Measurements from ENCODE around the gene KYNU. TPM values are rescaled to one million over a fixed set of nuclear protein-coding genes. Genes with fewer than 3 reads are reported as not detected.

Gene KYNU
- total RNA-seq, 4 donors from 2014 or later: 2.3 to 39.4 (median 19.2) TPM

DNA sequence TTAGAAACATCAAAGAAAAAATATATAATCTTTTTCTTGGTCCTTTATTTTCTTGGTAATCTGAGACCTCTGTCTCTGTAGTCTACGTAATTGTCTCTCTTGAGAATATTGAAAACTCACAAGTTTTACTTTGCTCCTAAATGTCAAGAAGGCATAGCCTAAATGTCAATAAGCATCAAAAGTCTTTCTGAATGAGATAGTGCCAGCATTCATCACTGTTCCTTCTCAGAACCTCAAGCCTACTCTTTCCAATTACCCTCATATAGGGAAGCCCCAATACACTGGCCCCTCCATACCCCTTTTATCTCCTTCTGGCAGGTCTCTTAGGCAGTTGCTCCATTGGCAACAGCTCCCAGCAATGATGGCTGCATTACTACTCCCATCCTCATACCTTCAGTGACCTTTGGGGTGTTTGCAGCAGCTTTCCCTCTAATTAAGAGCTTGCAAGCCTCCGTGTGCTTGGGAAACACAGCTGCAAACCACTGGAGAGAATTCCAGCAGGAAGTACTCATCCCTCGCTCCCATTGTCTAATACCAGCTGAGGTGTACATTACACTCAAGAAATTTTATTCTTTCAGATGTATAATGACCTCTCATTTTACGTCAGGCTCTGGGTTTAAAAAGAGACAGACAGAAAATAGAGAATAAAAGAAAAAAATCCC lies 95.8 kb downstream of the KYNU start:
- 40 to 43% methylated on average over 4 of the region's 4 CpGs for WGBS, 2 donors
- no peaks in the 10 kb centered on the region for H3K9me3 ChIP-seq
- intact Hi-C loops (cut with DNase I): no loop called here

DNA sequence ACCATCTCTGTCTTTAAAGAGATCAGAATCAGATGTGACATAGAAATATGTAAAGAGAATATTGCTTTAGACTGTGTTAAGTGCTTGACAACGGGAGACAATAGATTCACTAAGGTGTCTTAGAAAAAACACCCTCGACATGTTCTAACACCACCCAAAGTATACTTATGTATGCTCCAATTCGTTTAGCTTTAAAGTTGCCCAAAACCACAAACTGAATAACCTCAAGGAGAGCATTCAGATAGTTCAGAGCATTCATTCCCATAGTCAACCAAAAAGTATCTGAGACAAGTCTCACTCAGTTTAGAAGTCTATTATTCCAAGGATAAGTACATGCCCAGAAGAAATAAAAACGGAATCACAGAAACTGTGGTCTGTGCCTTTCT lies 96.4 kb downstream of the KYNU start:
- peaks cover 7 to 26% (median 14%) of the 10 kb centered on the region in 3 donors for H3K4me1 ChIP-seq
- H3K9me3 ChIP-seq: no peaks in the 10 kb centered on the region
- peak overlapping the region; percentile 37 to 72 (median 62) for H3K27ac ChIP-seq
- intact Hi-C loops (cut with DNase I): no loop called here
- H3K4me3 ChIP-seq: no peak overlapping the region
- 18% methylated on average over 4 of the region's 4 CpGs for WGBS, 2 donors
- TF ChIP-seq POLR2A (IDR thresholded peaks at IDR 0.05): no peak
- DNase-seq: no peak
- H3K36me3 ChIP-seq: no peaks in the 10 kb centered on the region
- no peaks in the 10 kb centered on the region for H3K27me3 ChIP-seq

More for the DNA sequence above, 95.8 kb downstream of the KYNU start:
- Histone ChIP-seq H3K27me3 (no peaks in the 10 kb centered on the region), H3K36me3 (no peaks in the 10 kb centered on the region), H3K4me1 (peaks cover 7 to 26% (median 14%) of the 10 kb centered on the region in 3 donors), H3K27ac (peak overlapping the region; percentile 37 to 72 (median 62)), H3K4me3 (no peak overlapping the region)
- no peak for TF ChIP-seq POLR2A (IDR thresholded peaks at IDR 0.05)
- TF ChIP-seq, protein P1, sequence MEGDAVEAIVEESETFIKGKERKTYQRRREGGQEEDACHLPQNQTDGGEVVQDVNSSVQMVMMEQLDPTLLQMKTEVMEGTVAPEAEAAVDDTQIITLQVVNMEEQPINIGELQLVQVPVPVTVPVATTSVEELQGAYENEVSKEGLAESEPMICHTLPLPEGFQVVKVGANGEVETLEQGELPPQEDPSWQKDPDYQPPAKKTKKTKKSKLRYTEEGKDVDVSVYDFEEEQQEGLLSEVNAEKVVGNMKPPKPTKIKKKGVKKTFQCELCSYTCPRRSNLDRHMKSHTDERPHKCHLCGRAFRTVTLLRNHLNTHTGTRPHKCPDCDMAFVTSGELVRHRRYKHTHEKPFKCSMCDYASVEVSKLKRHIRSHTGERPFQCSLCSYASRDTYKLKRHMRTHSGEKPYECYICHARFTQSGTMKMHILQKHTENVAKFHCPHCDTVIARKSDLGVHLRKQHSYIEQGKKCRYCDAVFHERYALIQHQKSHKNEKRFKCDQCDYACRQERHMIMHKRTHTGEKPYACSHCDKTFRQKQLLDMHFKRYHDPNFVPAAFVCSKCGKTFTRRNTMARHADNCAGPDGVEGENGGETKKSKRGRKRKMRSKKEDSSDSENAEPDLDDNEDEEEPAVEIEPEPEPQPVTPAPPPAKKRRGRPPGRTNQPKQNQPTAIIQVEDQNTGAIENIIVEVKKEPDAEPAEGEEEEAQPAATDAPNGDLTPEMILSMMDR (IDR thresholded peaks at IDR 0.05): no peak
- no peak for DNase-seq

DNA sequence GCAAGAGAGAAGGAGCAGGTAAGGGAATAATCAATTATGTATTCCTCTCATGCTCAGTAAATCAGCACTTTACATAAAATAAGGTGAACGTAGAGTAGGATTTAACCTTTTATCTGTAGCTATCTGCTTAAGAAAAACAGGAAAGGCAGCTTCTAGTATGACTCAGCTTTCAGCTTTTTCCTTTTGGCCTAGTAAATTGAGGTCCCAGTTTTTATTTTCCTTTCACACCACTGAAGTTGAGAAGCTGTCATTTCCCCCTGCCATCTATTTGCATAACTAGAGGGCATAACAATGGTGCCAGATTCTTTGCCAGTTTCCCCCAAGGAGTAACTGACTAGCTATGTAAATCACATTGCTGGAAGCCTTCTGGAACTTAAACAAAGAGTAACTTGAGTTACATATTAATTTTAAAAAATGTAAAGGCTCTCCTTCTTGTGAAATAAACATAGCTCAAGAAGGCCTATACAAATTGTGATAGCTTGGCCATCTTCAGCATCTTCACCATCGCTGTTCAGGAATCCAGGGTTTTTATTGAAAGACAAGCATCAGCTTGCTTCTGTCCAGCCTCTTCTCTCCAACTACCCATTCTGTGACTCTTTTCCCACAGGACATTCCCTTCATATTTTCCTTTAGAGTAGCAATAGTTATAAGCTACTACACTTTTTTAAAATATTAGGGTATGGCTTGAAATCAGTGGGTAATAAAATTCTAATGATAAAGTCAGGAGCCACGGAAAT lies 97.0 kb downstream of the KYNU start:
- DNase-seq: no peak

DNA sequence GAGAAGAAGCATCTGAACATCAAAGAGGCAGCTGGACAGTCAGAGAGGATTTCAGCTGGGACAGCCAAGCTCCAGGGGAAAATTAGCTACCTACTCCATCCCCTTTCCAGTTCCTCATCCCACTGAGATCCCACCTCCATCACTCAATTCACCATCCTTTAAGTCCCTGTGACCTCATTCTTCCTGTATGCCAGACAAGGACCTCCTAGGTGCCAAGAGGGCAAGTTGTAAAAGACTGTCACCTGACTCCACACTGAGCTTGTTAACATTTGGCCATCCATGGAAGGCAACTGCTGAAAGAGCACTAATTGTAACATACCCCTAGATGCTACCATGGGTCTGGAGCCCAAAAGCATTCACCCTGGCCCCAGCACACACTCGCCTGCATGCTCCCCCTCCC lies 97.8 kb downstream of the KYNU start:
- Histone ChIP-seq H3K27ac (peak overlapping the region; percentile 37 to 72 (median 62)), H3K36me3 (no peaks in the 10 kb centered on the region), H3K27me3 (no peaks in the 10 kb centered on the region), H3K4me1 (peaks cover 7 to 33% (median 19%) of the 10 kb centered on the region in 3 donors), H3K4me3 (no peak overlapping the region), H3K9me3 (no peaks in the 10 kb centered on the region)
- DNase-seq: no peak
- no peak for TF ChIP-seq POLR2A (IDR thresholded peaks at IDR 0.05)
- TF ChIP-seq, protein P1 (IDR thresholded peaks at IDR 0.05): no peak
- intact Hi-C loops (cut with DNase I): no loop called here
- 70 to 100% methylated on average over 1 of the region's 1 CpG for WGBS, 2 donors

More for the DNA sequence above, 97.0 kb downstream of the KYNU start:
- intact Hi-C loops (cut with DNase I): no loop called here
- WGBS, 2 donors: 44 to 49% methylated on average over 3 of the region's 3 CpGs
- Histone ChIP-seq H3K4me1 (peaks cover 7 to 26% (median 14%) of the 10 kb centered on the region in 3 donors), H3K27ac (peak overlapping the region; percentile 37 to 72 (median 62)), H3K36me3 (no peaks in the 10 kb centered on the region), H3K4me3 (no peak overlapping the region), H3K9me3 (no peaks in the 10 kb centered on the region), H3K27me3 (no peaks in the 10 kb centered on the region)
- TF ChIP-seq, protein P1 (IDR thresholded peaks at IDR 0.05): no peak
- TF ChIP-seq POLR2A (IDR thresholded peaks at IDR 0.05): no peak

DNA sequence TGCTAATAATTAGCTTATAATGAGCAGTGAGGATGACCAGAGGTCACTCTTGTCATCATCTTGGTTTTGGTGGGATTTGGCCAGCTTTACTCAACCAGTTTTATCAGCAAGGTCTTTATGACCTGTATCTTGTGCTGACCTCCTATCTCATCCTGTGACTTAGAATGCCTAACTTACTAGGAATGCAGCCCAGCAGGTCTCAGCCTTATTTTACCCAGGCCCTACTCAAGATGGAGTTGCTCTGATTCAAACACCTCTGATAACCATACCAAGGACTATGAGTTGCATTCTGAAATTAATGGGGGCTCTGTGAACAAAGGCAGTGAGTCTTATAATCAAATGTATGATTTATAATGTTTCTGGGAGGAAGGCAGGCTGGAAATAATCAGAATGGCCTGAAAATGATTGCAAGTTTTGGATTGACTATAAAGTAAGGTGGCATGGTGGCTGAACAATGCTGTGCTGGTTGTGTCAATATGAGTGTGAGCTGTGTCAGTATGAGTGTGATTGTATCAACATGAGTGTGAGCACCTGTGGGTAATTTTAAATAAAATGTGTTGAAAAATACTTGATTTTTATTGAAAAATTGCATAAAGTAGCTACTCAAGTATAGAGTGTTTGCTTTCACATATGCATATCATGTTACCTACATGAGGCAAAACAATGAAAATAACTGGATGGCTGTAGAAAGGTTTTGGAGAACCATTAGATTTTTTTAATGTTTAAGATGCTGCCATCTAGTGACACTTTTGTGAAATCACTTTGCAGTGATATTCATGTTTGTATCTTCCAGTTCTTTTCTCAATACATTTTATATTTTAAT lies 103.0 kb downstream of the KYNU start:
- DNase-seq: no peak
- H3K27me3 ChIP-seq: no peaks in the 10 kb centered on the region
- H3K36me3 ChIP-seq: no peaks in the 10 kb centered on the region
- H3K27ac ChIP-seq: no peak overlapping the region
- H3K4me3 ChIP-seq: no peak overlapping the region
- intact Hi-C loops (cut with DNase I): loop anchor here (10.0 kb wide), 1 partner anchor 96 kb away; no protein-coding TSS in a partner anchor
- no peaks in the 10 kb centered on the region for H3K9me3 ChIP-seq
- TF ChIP-seq POLR2A (IDR thresholded peaks at IDR 0.05): no peak
- TF ChIP-seq, protein P1 (IDR thresholded peaks at IDR 0.05): peak; percentile 23 to 67 (median 56)
- peaks cover 0 to 12% (median 8%) of the 10 kb centered on the region in 3 donors for H3K4me1 ChIP-seq

Measured in esophagus squamous epithelium (tissue), 5 donors.